NOMO-1 (cell line): Measurements from ENCODE around the gene ST3GAL6.

Experiments used
- DNase-seq, 2 experiments: peaks; one replicate each; lab custom pipeline; 2025; ENCODE audit not compliant: unreplicated experiment in 2 of 2; lab: John Stamatoyannopoulos, UW

ST3GAL6 gene

DNA sequence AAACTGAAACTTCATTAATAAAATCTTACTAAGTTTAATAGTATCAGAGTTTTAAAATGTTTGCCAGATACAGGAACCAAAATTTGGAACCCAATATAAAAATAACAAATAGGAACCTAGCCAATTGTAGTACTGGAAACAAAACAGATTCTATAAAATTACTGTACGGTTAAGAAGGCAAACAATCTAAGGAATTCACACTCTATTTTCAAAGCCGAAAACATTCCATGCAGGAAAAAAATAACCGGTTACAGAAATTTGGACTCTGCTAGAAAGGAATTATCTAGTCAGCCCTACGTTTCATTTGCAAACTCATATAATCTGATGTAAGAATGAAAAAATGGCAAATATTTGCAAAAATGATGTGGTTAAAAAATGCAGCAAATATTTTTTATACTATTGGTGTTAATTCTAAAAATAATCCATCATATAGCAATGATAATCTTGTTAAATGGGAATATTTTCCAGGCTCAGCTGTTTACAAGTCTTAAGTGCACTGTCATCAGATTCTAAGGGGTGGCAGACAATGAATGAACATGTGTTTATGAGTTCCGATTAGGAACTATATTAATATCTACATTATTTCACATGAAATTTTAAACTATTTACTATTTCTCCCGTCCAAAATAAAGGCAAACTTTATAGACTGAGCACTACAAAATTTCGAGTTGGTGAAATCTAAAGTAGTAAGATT lies 80.3 kb downstream of the ST3GAL6 start:
- DNase-seq: no peak
